VCaP (cell line): ENCODE measurements around the gene SLC8A3.

Experiments
- H3K27ac ChIP-seq: fragments of 450-650 bp; 2 replicates; pipeline ENCODE4 v1.5.1; 2017
- CTCF ChIP-seq: fragments of 450-650 bp; conservative IDR thresholded peaks from 2 replicates; pipeline ENCODE4 v1.5.1; 2017; ENCODE audit warnings: mild to moderate bottlenecking, moderate library complexity

Gene SLC8A3

DNA sequence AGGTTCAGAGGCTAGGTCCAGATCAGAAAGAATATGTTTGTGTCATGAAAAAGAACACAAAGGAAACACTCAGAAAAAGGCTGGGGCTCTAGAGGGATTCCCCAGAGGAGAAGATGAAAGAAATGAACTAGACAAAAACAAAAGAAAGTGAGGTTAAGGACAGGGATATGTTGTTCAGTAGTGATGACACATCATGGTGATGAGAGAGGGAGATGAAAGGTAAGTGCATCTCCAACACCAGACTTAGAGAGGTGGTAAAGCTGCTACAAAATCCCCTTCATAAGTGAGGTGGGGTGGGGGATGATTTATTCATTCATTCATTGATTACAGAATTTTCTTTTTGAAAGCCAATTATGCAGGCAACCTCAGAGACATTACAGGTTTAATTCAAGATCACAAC is 19.6 kb upstream of the SLC8A3 start:
- H3K27ac ChIP-seq, result no peak overlapping the region
- TF ChIP-seq CTCF, result no peak

GRCh38 chr14:70203686-70204085 is 14.9 kb upstream of the SLC8A3 start:
- no peak for TF ChIP-seq CTCF
- H3K27ac ChIP-seq, result no peak overlapping the region

GRCh38 chr14:70201994-70202393 is 13.2 kb upstream of the SLC8A3 start:
- H3K27ac ChIP-seq, result no peak overlapping the region
- TF ChIP-seq CTCF, result no peak

DNA sequence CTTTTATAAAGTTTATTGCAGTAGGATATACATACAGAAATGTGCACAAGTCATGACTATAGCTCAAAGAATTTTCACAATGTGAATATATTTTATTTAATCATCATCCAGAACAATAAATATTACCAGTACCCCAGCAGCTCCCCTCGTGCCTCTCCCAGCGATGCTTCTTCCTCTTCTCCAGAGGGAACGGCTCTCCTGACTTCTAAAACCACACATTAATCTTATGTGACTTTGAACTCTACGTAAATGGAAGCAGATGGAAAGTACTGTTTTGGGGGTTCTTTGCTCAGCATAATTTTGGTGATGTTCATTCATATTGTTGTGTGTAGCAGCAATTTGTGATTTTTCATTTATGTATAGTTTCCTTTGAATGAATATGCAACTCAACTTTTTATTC is 4.6 kb upstream of the SLC8A3 start:
- no peak overlapping the region for H3K27ac ChIP-seq
- no peak for TF ChIP-seq CTCF

DNA sequence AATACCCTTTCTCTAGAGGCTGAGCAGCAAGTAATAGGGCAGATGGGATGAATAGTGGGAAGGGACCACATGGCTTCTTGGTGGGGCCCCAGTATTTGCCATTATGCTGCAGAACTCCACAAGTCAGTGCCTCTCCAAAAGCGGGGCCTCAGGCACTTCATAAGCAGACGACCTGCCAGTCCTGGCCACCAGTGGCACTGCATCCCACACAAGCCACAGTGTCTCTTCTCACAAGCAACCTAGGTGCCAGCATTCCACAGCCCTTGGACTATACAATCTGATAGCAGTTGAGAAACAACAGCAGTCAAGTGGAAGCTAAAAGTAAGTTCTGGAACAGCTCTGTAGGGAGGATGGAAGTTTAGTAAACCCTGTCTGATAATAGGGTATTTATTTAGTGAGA is 4.2 kb upstream of the SLC8A3 start:
- no peak for TF ChIP-seq CTCF

GRCh38 chr14:70190156-70190555 is 1.4 kb upstream of the SLC8A3 start:
- H3K27ac ChIP-seq, result no peak overlapping the region
- TF ChIP-seq CTCF, result no peak

More for the DNA sequence above, 4.2 kb upstream of the SLC8A3 start:
- no peak overlapping the region for H3K27ac ChIP-seq

GRCh38 chr14:70189456-70190077 is 816 bp upstream of the SLC8A3 start:
- TF ChIP-seq CTCF, result no peak
- H3K27ac ChIP-seq, result no peak overlapping the region

- TF ChIP-seq CTCF, result no peak
- H3K27ac ChIP-seq, result no peak overlapping the region; the same call in 1 of the 2 replicates
Observed at GRCh38 chr14:70188322-70188658, 461 bp downstream of the SLC8A3 start.
